Brain microvascular endothelial cell (primary cell): Measurements from ENCODE around the gene KRTAP5-6.
"Not testable (repeated sequence)": the region's sequence is repeated elsewhere in the genome, so short reads cannot be mapped to it uniquely, and the experiment has no call there.

Source experiments
- DNase-seq: peaks from one replicate; pipeline ENCODE4 v3.0.0-alpha.2; 2020
- H3K27ac ChIP-seq: fragments of 250-450 bp; sonication (Bioruptor Pico); 2 replicates; pipeline ENCODE4 v1.5.1; 2020; ENCODE audit warnings: mild to moderate bottlenecking, moderate library complexity
- H3K27me3 ChIP-seq: fragments of 250-450 bp; sonication (Bioruptor Pico); replicated peaks from 2 replicates; pipeline ENCODE4 v1.5.1; 2020; ENCODE audit warnings: mild to moderate bottlenecking
- H3K36me3 ChIP-seq: fragments of 250-450 bp; sonication (Bioruptor Pico); replicated peaks from 2 replicates; pipeline ENCODE4 v1.5.1; 2020; ENCODE audit warnings: mild to moderate bottlenecking
- H3K4me3 ChIP-seq: 2 replicates; pipeline ENCODE4 v1.5.1; 2011; ENCODE audit warnings: low read depth, mild to moderate bottlenecking, control low read depth, low read length, moderate library complexity
- CTCF ChIP-seq: IDR thresholded peaks from 2 replicates; pipeline ENCODE4 v1.5.1; 2011; ENCODE audit warnings: low read depth, mild to moderate bottlenecking, moderate library complexity, low read length, control low read depth, inconsistent platforms; ENCODE audit errors: missing control alignments
- in situ Hi-C: cut with HindIII; loops from 2 replicates; pipeline ENCODE4 v1.10.0; 2017; ENCODE audit warnings: low sequenced_read_pairs, low pct_ligation_motif_present

The KRTAP5-6 gene

GRCh38 chr11:1660111-1660867 lies 36.7 kb upstream of the KRTAP5-6 start:
- in situ Hi-C loops = no loop called here
- TF ChIP-seq CTCF = no peak
- H3K27me3 ChIP-seq = peaks cover 6% of the 10 kb centered on the region
- no peaks in the 10 kb centered on the region for H3K36me3 ChIP-seq
- DNase-seq = no peak
- no peak overlapping the region for H3K27ac ChIP-seq
- no peak overlapping the region for H3K4me3 ChIP-seq

GRCh38 chr11:1661454-1662269 lies 35.3 kb upstream of the KRTAP5-6 start:
- H3K27me3 ChIP-seq, H3K36me3 ChIP-seq, H3K4me3 ChIP-seq, H3K27ac ChIP-seq, DNase-seq, in situ Hi-C loops: not testable (repeated sequence)

- H3K27ac ChIP-seq, DNase-seq, H3K36me3 ChIP-seq, H3K4me3 ChIP-seq, H3K27me3 ChIP-seq, in situ Hi-C loops: not testable (repeated sequence)
Observed at GRCh38 chr11:1662699-1663283, 34.2 kb upstream of the KRTAP5-6 start.

DNA sequence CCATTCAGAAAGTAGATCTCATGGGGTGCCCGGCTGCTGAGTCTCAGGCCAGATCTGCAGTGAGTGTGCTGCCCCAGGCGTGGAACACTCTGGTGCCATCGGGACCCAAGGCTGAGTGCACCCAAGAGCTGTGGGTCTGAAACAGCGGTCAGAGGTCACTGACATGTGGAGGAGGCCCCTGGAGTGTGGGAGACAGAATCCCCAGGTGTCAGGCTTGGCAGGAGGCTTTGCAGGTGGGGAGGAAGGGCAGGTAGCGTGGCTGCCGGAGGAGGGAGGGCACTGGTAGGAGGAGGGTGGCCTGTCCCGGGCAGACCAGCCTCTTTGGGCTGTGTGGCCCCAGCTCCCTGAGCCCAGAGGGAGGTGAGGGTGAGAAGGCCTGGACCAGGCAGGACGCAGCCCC lies 31.7 kb upstream of the KRTAP5-6 start:
- in situ Hi-C loops = no loop called here
- no peak for TF ChIP-seq CTCF

GRCh38 chr11:1667121-1667850 lies 29.7 kb upstream of the KRTAP5-6 start:
- Histone ChIP-seq H3K27ac (no peak overlapping the region), H3K36me3 (no peaks in the 10 kb centered on the region), H3K4me3 (no peak overlapping the region), H3K27me3 (peaks cover 11% of the 10 kb centered on the region)
- in situ Hi-C loops = no loop called here
- no peak for DNase-seq
- TF ChIP-seq CTCF = no peak

More for the DNA sequence above, 31.7 kb upstream of the KRTAP5-6 start:
- Histone ChIP-seq H3K36me3 (no peaks in the 10 kb centered on the region), H3K4me3 (no peak overlapping the region), H3K27me3 (peaks cover 11% of the 10 kb centered on the region), H3K27ac (no peak overlapping the region)
- no peak for DNase-seq

- H3K27me3 ChIP-seq = peaks cover 11% of the 10 kb centered on the region
- no peak for TF ChIP-seq CTCF
- H3K36me3 ChIP-seq = no peaks in the 10 kb centered on the region
- in situ Hi-C loops = no loop called here
- no peak overlapping the region for H3K4me3 ChIP-seq
- DNase-seq = no peak
- no peak overlapping the region for H3K27ac ChIP-seq
Observed at GRCh38 chr11:1667906-1668305, 29.1 kb upstream of the KRTAP5-6 start.
